Measurements from ENCODE around the gene ESRRG.
A peak's percentile ranks its signal among the peaks of the same experiment; 100 is the strongest.

ESRRG gene

DNA sequence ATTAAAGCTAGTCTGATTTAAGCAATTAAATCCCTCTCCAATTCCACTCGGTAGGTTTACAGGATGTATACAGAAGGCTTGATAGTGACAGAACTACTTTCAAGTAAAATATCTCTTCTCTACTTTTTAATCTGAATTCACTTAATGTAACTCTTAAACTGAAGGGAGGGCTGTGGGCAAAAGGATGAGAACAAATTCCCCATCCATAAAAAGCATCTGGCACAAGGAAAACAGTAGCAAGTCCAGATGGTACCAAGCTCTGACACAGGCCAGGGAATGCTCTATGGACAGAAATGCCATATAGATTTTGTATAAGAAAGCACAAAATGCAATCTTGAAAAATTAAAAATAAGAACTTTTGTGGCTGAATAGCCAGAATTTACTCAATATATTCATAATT, 246.9 kb downstream of the ESRRG start:
- in situ Hi-C loops (cut with HindIII; ENCODE audit: low sequenced_read_pairs) = no loop called here
- no peak for DNase-seq (ENCODE audit: low read depth)
- no peak for TF ChIP-seq CTCF (IDR thresholded peaks at IDR 0.05; ENCODE audit: low read depth, low read length, missing control alignments)
- H3K4me3 ChIP-seq (ENCODE audit: low read depth, low read length) = no peak overlapping the region

DNA sequence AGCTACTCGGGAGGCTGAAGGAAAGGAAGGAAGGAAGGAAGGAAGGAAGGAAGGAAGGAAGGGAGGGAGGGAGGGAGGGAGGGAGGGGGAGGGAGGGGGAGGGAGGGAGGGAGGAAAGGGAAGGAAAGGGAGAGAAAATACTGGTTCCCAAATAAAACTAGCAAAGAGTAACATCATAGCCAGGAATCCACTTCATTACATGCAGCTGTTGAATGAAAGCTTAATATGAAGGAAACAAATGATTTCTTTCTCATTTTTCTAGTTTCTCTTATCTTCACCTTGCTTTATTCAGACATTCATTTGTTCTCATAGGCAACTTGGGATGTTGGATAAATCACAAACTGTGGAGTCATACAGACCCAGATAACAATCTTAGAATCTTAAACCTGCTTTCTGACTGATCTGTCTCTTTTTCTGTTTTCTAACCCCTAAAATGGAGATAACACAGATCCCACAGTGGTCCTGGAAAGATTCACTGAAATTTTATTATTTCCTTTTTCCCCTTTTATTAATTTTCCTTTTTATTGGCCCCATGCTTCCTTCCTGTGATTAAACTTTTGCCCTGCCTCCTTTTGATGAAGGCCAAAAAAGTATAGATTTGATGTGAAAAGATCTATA, 247.5 kb downstream of the ESRRG start:
- DNase-seq (ENCODE audit: low read depth) = no peak
- no peak for TF ChIP-seq CTCF (IDR thresholded peaks at IDR 0.05; ENCODE audit: low read depth, low read length, missing control alignments)
- in situ Hi-C loops (cut with HindIII; ENCODE audit: low sequenced_read_pairs) = no loop called here
- no peak overlapping the region for H3K4me3 ChIP-seq (ENCODE audit: low read depth, low read length)

DNA sequence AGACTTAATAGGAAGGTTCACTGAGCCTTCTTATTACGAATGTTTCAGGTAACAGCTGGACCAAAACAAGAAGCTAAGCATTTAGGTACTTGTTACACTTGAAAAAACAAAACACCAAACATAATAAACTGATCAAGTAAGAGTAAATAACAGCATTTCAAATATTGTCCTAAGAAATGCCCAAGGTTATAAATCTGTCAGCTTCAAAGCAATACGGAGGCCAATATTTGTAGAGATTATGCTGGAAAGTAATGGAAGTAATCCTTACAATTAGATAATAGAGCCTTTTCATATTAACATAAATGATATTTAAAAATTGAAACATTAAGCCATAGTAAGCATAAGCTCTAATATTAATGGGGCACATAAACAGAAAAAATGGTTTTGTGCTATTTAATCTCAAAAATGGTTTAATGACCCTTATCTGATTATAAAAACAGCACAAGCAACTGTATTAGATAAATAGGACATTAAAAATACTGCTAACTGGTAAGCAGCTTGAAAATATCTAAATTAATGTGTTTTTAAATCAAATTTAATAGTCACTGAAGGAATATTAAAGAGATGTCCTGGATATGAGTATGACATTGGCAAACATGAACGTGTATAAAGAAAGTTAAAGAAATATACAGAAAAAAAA, 256.9 kb downstream of the ESRRG start:
- TF ChIP-seq CTCF (IDR thresholded peaks at IDR 0.05; ENCODE audit: low read depth, low read length, missing control alignments) = no peak
- no peak overlapping the region for H3K4me3 ChIP-seq (ENCODE audit: low read depth, low read length)
- in situ Hi-C loops (cut with HindIII; ENCODE audit: low sequenced_read_pairs) = no loop called here
- DNase-seq (ENCODE audit: low read depth) = no peak

DNA sequence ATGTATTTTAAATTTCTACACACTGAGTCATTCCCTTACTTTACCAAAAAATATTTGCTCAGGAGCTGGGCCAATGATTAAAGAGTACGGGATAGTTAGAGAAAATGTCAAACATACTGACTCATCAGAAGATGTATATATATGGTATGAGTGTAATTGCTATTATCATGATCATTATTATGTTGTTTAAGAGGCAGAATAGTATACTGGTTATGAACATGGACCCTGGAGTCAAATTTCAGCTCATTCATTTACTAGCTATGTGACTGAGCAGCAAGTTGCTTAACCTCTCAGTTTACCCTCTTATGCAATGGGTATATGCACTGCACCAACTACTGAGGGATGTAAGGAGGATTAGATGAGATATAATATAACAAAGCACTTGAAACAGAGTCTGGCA, 258.7 kb downstream of the ESRRG start:
- H3K4me3 ChIP-seq (ENCODE audit: low read depth, low read length) = no peak overlapping the region
- peak; percentile 63 for DNase-seq (ENCODE audit: low read depth)
- in situ Hi-C loops (cut with HindIII; ENCODE audit: low sequenced_read_pairs) = no loop called here
- no peak for TF ChIP-seq CTCF (IDR thresholded peaks at IDR 0.05; ENCODE audit: low read depth, low read length, missing control alignments)

DNA sequence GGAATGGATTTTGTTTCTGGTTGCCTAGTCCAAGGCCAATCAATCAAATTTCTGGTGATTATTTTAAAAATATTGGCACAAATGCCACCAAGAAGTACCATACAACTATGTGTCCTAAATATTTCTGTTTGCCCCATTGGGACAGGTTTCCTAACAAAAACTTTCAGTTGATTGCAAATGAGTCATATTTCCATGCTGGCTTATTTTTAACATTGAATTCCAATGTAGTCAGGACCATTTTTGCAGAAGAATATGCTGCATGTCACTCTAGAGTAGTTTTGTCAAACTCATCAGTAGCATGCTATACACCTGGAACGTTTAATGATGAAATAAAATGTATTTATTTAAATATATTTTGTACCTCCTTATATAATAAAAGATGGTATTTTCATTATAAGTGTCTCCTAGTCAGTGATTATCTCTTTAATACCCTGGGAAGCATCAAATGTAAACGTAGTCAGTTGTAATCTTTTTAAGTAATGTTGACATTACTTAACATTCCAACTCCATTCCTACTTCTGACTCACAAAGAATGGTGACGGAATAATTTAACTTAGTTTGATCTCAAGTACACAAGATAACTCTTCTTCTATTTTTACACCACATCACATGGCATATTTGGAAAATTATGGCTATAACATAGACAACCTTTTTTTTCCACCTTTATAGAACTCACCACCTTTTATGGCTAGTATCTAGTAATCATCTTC, 261.0 kb downstream of the ESRRG start:
- in situ Hi-C loops (cut with HindIII; ENCODE audit: low sequenced_read_pairs) = no loop called here
- TF ChIP-seq CTCF (IDR thresholded peaks at IDR 0.05; ENCODE audit: low read depth, low read length, missing control alignments) = no peak
- DNase-seq (ENCODE audit: low read depth) = no peak
- H3K4me3 ChIP-seq (ENCODE audit: low read depth, low read length) = no peak overlapping the region

DNA sequence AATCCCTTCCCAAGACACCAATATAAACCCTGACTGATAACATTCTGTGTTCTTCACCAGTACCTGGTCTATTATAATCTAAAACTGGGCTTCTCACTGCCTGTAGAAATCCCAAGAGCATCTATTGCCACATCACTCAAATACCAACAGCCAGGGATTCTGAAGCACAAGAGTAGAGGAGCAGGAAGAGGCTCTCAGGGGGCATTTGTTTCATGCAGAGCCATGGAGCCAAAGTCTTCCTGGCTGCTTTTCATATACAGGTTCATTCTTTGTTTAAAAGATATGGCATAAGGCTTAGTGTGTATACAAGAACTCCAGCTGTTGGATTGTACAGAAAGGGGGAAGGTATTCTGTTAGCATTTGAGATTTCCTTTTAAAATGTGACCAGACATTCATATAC, 261.8 kb downstream of the ESRRG start:
- H3K4me3 ChIP-seq (ENCODE audit: low read depth, low read length) = no peak overlapping the region
- in situ Hi-C loops (cut with HindIII; ENCODE audit: low sequenced_read_pairs) = no loop called here
- TF ChIP-seq CTCF (IDR thresholded peaks at IDR 0.05; ENCODE audit: low read depth, low read length, missing control alignments) = no peak
- no peak for DNase-seq (ENCODE audit: low read depth)

Measured in astrocyte of the cerebellum (primary cell).